WTC11 (cell line): ENCODE results near the gene HSBP1L1.

Source experiments
- CREB1 ChIP-seq: sonication (generic); formaldehyde crosslinking; IDR thresholded peaks from 2 replicates; pipeline ENCODE4 v1.8.0; 2023; ENCODE audit warnings: mild to moderate bottlenecking, missing genetic modification reagents
- CTCF ChIP-seq: fragments of 200-600 bp; IDR thresholded peaks from 2 replicates; pipeline ENCODE4 v1.8.0; 2022; ENCODE audit warnings: antibody characterized with exemption
- HMGXB4 ChIP-seq: sonication (generic); formaldehyde crosslinking; IDR thresholded peaks from 2 replicates; pipeline ENCODE4 v1.8.1; 2023; ENCODE audit warnings: mild to moderate bottlenecking, moderate library complexity, missing genetic modification reagents
- KAT7 ChIP-seq: sonication (generic); formaldehyde crosslinking; IDR thresholded peaks from 2 replicates; pipeline ENCODE4 v1.8.1; 2023; ENCODE audit warnings: missing genetic modification reagents, mild to moderate bottlenecking, borderline replicate concordance
- TP53 ChIP-seq: sonication (generic); formaldehyde crosslinking; IDR thresholded peaks from 2 replicates; pipeline ENCODE4 v1.8.1; 2023; ENCODE audit warnings: mild to moderate bottlenecking, missing genetic modification reagents
- ZNF138 ChIP-seq: sonication (generic); formaldehyde crosslinking; conservative IDR thresholded peaks from 2 replicates; pipeline ENCODE4 v1.8.1; 2022; ENCODE audit warnings: mild to moderate bottlenecking, moderate library complexity, missing genetic modification reagents

GRCh38 chr18:79935499-79935898, 28.9 kb upstream of the HSBP1L1 start:
- TF ChIP-seq CTCF, result no peak
- TF ChIP-seq TP53 (CRISPR knock-in tag), result no peak
- no peak for TF ChIP-seq HMGXB4 (CRISPR knock-in tag)
- TF ChIP-seq ZNF138, result no peak
- no peak for TF ChIP-seq CREB1 (CRISPR knock-in tag)
- TF ChIP-seq KAT7 (CRISPR knock-in tag), result no peak
